HG03196 (cell line): Measurements from ENCODE around the gene SPATA32.
A peak's percentile ranks its signal among the peaks of the same experiment; 100 is the strongest.
"Not testable (repeated sequence)": the region's sequence is repeated elsewhere in the genome, so short reads cannot be mapped to it uniquely, and the experiment has no call there.

Experiments used
- ATAC-seq: cut with Tn5 transposase; IDR thresholded peaks from one replicate; pipeline ENCODE4 v1.9.1; 2021; ENCODE audit not compliant: unreplicated experiment

Gene SPATA32

GRCh38 chr17:45271603-45272002 lies 9.7 kb upstream of the SPATA32 start:
- ATAC-seq = no peak

- ATAC-seq = no peak
Observed at GRCh38 chr17:45270828-45271418, 9.0 kb upstream of the SPATA32 start.

- ATAC-seq = no peak
Observed at GRCh38 chr17:45269912-45270311, 8.0 kb upstream of the SPATA32 start.

DNA sequence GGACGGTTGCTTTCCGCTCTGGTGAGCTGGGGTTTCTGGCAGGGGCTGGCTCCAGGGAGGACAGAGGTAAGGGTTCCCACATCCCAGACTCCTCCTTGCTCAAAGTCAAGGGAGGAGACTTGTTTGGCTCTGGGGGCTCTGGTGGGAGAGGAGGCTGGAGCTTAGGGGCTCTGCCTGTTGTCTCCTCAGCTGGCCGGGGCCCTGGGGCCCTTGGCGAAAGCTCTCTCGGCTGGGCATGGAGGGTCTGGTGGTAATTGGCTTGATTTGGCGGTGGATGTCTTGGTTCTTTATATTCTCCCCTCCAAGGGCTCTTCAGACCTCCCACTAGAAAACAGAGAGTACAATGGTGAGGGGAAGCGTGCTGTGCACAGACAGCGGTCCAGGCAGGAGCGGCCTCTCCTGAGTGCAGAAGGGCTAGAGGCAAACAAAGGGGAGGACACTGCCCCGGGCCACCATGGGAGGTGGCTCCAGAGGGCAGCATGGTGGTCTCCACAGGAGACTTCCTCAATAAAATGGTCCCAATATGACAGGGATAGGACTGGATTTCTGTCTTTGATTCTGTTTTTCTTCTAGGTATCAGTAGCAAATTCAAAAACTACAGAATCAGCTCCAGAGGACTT lies 5.7 kb upstream of the SPATA32 start:
- no peak for ATAC-seq

DNA sequence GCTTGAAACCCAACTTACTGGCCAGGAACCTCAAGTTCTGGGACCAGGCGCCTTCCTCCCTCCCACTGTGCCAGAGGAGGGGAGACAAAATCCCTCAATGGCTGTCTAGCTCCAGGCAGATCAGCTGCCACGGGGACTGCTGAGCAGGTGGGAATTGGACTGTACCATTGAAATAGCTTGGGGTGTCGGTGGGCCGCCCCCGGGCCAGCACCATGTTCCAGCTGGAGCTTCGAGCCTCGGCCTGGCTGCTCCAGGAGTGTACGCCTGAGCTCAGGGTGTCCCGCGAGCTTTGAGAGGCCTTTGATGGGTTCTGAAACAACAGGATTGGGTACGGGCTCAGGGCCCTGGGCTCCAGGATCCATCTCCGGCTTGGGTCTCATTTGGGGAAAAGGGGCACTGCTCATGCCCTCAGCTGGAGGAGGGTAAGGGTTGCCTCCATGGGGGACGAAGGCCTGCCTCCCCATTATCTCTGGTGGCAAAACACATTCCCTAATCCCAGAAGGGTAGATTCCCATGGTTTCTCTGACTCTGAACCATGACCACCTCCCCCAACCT lies 4.6 kb upstream of the SPATA32 start:
- ATAC-seq = no peak

DNA sequence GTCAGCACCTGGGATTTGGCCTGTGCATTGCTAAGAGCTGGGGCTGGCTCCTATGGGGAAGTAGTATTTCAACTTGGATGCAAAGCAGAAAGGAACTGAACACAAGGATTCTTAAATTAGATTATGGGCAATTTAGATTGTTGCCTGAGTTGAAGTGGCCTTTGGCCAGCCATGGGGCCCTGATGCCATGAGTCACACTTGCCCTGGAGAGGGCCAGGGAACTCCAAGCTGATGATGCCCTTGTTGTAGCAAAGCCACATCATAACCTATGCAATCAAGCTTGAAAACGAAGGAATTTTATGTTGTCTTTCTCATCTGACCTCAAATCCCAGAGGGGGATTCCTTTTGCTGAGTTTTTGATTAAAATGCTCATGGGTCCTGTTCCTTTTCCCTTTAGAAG lies 3.9 kb upstream of the SPATA32 start:
- no peak for ATAC-seq

- no peak for ATAC-seq
Observed at GRCh38 chr17:45264988-45265387, 3.1 kb upstream of the SPATA32 start.

- ATAC-seq = no peak
Observed at GRCh38 chr17:45264430-45264829, 2.5 kb upstream of the SPATA32 start.

- no peak for ATAC-seq
Observed at GRCh38 chr17:45263477-45263860, 1.6 kb upstream of the SPATA32 start.

DNA sequence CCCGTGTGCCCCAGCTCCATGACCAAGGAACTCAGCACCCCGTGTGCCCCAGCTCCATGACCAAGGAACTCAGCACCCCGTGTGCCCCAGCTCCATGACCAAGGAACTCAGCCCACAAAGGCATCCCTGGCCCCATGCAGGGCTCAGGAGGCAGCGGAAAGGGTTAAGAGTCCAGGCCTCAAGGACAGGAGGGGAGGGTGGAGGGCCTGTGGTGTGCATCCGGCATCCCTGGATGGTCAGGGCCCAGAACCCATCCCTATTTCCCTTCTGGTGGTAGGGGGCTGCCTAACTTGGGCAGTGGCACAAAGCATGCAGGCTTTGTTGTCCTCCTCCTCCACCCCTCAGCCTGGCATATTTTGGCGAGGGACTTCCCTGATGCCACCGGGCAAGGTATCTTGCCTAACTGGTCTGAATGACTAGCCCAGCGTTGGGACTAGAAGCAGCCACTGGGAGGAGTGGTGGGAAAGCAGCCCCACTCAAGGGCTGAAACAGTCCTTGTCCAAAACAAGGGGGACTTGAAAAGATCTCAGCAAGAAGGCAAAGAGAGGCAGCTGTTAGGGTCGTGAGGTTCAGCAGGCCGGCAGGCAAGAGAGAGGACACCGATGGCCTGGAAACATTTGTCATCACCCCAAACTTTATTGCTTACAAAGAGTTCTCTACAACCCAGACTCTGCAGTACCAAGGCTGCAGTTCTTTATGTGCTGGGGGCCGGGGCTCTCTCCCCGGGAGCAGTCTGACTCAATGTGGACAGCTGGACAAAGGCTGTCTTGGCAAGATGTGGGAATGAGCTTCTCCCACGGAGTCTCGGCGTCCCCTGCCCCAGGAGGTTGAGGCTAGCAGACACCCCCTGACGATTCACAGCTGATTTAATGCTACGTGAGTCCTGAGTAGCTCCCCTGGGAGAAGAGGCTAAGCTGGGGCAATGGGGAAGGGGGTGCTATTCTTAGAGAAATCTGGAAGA lies 902 bp upstream of the SPATA32 start:
- no peak for ATAC-seq

DNA sequence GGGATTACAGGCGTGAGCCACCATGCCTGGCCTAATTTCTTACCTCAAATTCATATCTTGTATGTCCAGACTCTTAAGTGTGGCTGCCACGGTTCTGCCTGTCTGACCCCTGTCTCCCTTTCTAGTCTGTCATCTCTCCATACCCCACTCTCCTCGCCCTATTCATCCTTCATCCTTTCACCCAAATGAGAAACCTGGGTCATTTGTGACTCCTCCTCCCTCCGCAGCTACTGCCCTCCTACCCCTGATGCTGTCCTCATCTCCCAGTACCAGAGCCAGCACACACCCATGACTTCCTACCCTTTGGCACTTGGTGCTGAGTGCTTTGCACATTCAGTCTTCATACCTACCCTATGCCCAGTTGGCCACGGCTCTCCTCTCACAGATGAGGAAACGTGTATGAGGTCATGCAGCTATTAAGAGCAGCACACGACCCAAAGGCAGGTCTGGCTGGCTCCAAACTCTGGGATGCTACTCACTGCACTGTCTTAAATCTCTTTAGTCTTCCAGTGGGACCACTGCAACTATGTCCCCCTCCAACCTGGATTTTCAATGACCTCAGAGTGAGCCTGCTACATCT lies 1.6 kb downstream of the SPATA32 start:
- no peak for ATAC-seq

GRCh38 chr17:45258981-45259380 lies 2.9 kb downstream of the SPATA32 start:
- ATAC-seq = no peak

- ATAC-seq = no peak
Observed at GRCh38 chr17:45257115-45257514, 4.8 kb downstream of the SPATA32 start.

GRCh38 chr17:45256114-45256966 lies 5.6 kb downstream of the SPATA32 start:
- ATAC-seq = no peak

- no peak for ATAC-seq
Observed at GRCh38 chr17:45255358-45255757, 6.5 kb downstream of the SPATA32 start.

GRCh38 chr17:45253879-45254278 lies 8.0 kb downstream of the SPATA32 start:
- no peak for ATAC-seq

DNA sequence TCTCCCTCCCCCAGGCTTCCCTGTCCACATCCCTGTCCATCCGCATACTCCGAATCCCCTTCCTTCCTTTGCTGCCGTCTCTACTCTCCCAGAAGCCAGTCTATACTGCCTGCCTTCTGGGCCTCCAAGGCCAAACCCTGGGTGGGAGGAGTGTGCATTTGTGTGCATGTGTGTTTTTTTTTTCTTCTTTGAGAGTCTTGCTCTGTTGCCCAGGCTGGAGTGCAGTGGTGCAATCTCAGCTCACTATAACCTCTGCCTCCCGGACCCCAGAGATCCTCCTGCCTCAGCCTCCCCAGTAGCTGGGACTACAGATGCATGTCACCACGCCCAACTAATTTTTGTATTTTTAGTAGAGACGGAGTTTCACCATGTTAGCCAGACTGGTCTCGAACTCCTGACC lies 8.7 kb downstream of the SPATA32 start:
- not testable (repeated sequence) for ATAC-seq

DNA sequence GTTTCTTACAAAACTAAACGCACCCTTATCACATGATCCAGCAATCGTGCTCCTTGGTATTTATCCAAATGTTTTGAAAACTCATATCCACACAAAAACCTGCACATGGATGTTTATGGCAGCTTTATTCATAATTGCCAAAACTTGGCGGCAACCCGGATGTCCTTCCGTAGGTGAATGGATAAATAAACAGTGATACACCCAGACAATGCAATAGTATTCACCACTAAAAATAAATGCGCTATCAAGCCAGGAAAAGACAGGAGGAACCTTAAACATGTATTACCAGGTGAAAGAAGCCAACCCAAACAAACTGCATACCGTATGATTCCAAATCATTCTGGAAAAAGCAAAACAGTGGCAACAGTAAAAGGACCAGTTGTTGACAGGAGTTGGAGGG lies 10.0 kb downstream of the SPATA32 start:
- no peak for ATAC-seq

- ATAC-seq = peak; percentile 42
Observed at GRCh38 chr17:45248132-45248957, 13.5 kb downstream of the SPATA32 start.
